ENCODE measurements around the gene PTBP1. TPM values are rescaled to one million over a fixed set of nuclear protein-coding genes. Genes with fewer than 3 reads are reported as not detected.

PTBP1 gene
- total and polyA plus RNA-seq, 9 of the 15 experiments (the other 6 are each of a cell fraction or from before 2014, with no cell fraction given): 14.0 to 759 (median 234) TPM

GRCh38 chr19:791567-792305 is 5.5 kb upstream of the PTBP1 start (continued):
- TF ChIP-seq MLLT1 (IDR thresholded peaks at IDR 0.05): 0 out of 4 replicates have a peak, but pooled peaks of 1 of the 2 experiments have one; percentile 16
- no peak for TF ChIP-seq ZNF740 (CRISPR knock-in tag; IDR thresholded peaks at IDR 0.05)
- no peak; a peak in 1 of 4 replicates for TF ChIP-seq ZNF740 (tag; IDR thresholded peaks at IDR 0.05)
- TF ChIP-seq FIP1L1 (IDR thresholded peaks at IDR 0.05; ENCODE audit: low read depth, low read length, poor library complexity, severe bottlenecking): no peak
- peak in 1 of 2 experiments; percentile 80; a peak in 2 of 4 replicates for TF ChIP-seq RCOR1 (IDR thresholded peaks at IDR 0.05; ENCODE audit: borderline replicate concordance in 1 of 2, low read depth in 2 of 2, low read length in 2 of 2)
- peak in 2 of 3 experiments; percentile 28 to 62 for TF ChIP-seq YY1 (IDR thresholded peaks at IDR 0.05; ENCODE audit: borderline replicate concordance in 1 of 3, control insufficient read depth in 1 of 3, extremely low read depth in 1 of 3, insufficient read depth in 3 of 3, insufficient read length in 1 of 3, insufficient replicate concordance in 2 of 3, low read depth in 1 of 3, low read length in 2 of 3)
- no peak for TF ChIP-seq ZNF282 (CRISPR knock-in tag; IDR thresholded peaks at IDR 0.05)
- TF ChIP-seq ZNF311 (CRISPR knock-in tag; IDR thresholded peaks at IDR 0.05): no peak
- peak; percentile 45 for TF ChIP-seq GABPA (tag; conservative IDR thresholded peaks at IDR 0.05; ENCODE audit: low read depth)
- peak; percentile 65 for TF ChIP-seq POLR2AphosphoS5 (IDR thresholded peaks at IDR 0.05; ENCODE audit: control insufficient read depth, insufficient read depth, low read depth, low read length)
- TF ChIP-seq CBX1 (IDR thresholded peaks at IDR 0.05; ENCODE audit: low read depth): peak; percentile 16; the same call in 1 of the 2 replicates
- peak; percentile 26 for TF ChIP-seq PRDM10 (IDR thresholded peaks at IDR 0.05; ENCODE audit: partially characterized antibody)
- TF ChIP-seq ZNF408 (CRISPR knock-in tag; IDR thresholded peaks at IDR 0.05; ENCODE audit: low read depth): no peak
- no peak for TF ChIP-seq ZNF780A (CRISPR knock-in tag; IDR thresholded peaks at IDR 0.05)
- no peak for TF ChIP-seq TFAM (CRISPR knock-in tag; conservative IDR thresholded peaks at IDR 0.05)
- TF ChIP-seq CXXC5 (CRISPR knock-in tag; IDR thresholded peaks at IDR 0.05): 0 out of 2 replicates have a peak, but pooled peaks have one; percentile 12
- peak; percentile 58; the same call in 1 of the 2 replicates for TF ChIP-seq MECOM (CRISPR knock-in tag; IDR thresholded peaks at IDR 0.05)
- no peak for TF ChIP-seq FOXP1 (CRISPR knock-in tag; IDR thresholded peaks at IDR 0.05)
- TF ChIP-seq TEAD2 (tag; IDR thresholded peaks at IDR 0.05): no peak
- peak; percentile 83; the same call in 1 of the 2 replicates for TF ChIP-seq BRD4 (IDR thresholded peaks at IDR 0.05)

Data from K562 (cell line).